HCT116 (cell line): Measurements from ENCODE around the gene TENT4A. TPM values are rescaled to one million over a fixed set of nuclear protein-coding genes. Genes with fewer than 3 reads are reported as not detected.

ENCODE experiments used
- ATAC-seq: fragments of 200-7000 bp; cut with Tn5 transposase; 2 replicates; pipeline ENCODE4 v1.9.1; 2020; ENCODE audit warnings: mild to moderate bottlenecking, moderate library complexity
- BruUV-seq: library from RNA; stranded (reverse); fragments of 400-500 nt; replicated peaks from 2 replicates; lab custom pipeline; 2021; lab: Mats Ljungman, UMichigan
- CTCF ChIA-PET: fragments of 300-600 bp; sonication (Branson Sonifier 250); formaldehyde crosslinking; loops from one replicate; lab custom pipeline; 2021; ENCODE audit warnings: antibody characterized with exemption; lab: Charles Lee
- POLR2A ChIA-PET: fragments of 300-600, 350-600 bp; sonication (Branson Sonifier 250); formaldehyde crosslinking; loops from one replicate; lab custom pipeline; 2021; ENCODE audit warnings: antibody characterized with exemption; lab: Charles Lee
- RAD21 ChIA-PET, 2 experiments: fragments of 300-600 bp; sonication (Branson Sonifier 250); formaldehyde crosslinking; loops; one replicate each; lab custom pipeline; 2023; ENCODE audit warnings: low total read pairs in 2 of 2; ENCODE audit not compliant: uncharacterized antibody in 2 of 2, unreplicated experiment in 2 of 2, low non-redundant PET in 1 of 2; lab: Charles Lee
- DNase-seq: peaks from one replicate; pipeline ENCODE4 v3.0.0-alpha.2; 2010; ENCODE audit warnings: low read depth, low spot score
- H2AFZ ChIP-seq: fragments of 200-600 bp; shearing (Covaris generic), sonication (generic); 2 replicates; pipeline ENCODE4 v1.6.1; 2017; ENCODE audit warnings: low read depth, mixed run types, mixed read lengths, antibody characterized with exemption, low read length; ENCODE audit not compliant: poor library complexity, severe bottlenecking
- H3K27ac ChIP-seq: 2 replicates; pipeline ENCODE4 v1.5.1; 2012; ENCODE audit warnings: low read depth, low read length
- H3K27me3 ChIP-seq: fragments of 200-600 bp; sonication (generic); 2 replicates; pipeline ENCODE4 v1.6.1; 2016; ENCODE audit warnings: mixed run types, low read length, mixed read lengths; ENCODE audit not compliant: insufficient read depth
- H3K36me3 ChIP-seq, 2 experiments: fragments of 200-500 bp in 1 of 2; fragments of 200-600 bp in 1 of 2; sonication (Bioruptor generic) in 1 of 2; sonication (generic) in 1 of 2; 2 replicates each; pipeline versions ENCODE4 v1.5.1 to v1.6.1; 2014 to 2016; ENCODE audit warnings: low read length in 2 of 2, inconsistent platforms in 1 of 2, mixed read lengths in 1 of 2, mixed run types in 1 of 2; ENCODE audit not compliant: insufficient read depth in 2 of 2, control insufficient read depth in 1 of 2
- H3K4me1 ChIP-seq, 2 experiments: fragments of 200-600 bp in 1 of 2; sonication (generic) in 1 of 2; 2 replicates each; pipeline versions ENCODE4 v1.5.1 to v1.6.1; 2012 to 2017; ENCODE audit warnings: low read length in 2 of 2, inconsistent platforms in 1 of 2, mild to moderate bottlenecking in 1 of 2, mixed read lengths in 1 of 2, mixed run types in 1 of 2, moderate library complexity in 1 of 2; ENCODE audit not compliant: insufficient read depth in 2 of 2, control insufficient read depth in 1 of 2
- H3K4me2 ChIP-seq: fragments of 200-600 bp; sonication (generic); 2 replicates; pipeline ENCODE4 v1.6.1; 2017; ENCODE audit warnings: mixed run types, low read length, mixed read lengths
- H3K4me3 ChIP-seq, 2 experiments: fragments of 200-600 bp in 1 of 2; sonication (generic) in 1 of 2; replicated peaks in 1 of 2; 2 replicates each; pipeline ENCODE4 v1.5.1; 2011 to 2016; ENCODE audit warnings: low read length in 2 of 2, control low read depth in 1 of 2, low read depth in 1 of 2, mild to moderate bottlenecking in 1 of 2, mixed read lengths in 1 of 2, mixed run types in 1 of 2
- H3K79me2 ChIP-seq: fragments of 200-600 bp; sonication (generic); 2 replicates; pipeline ENCODE4 v1.6.1; 2017; ENCODE audit warnings: mild to moderate bottlenecking, mixed run types, low read length, moderate library complexity, mixed read lengths; ENCODE audit not compliant: insufficient read depth
- H3K9ac ChIP-seq: fragments of 200-600 bp; sonication (generic); 2 replicates; pipeline ENCODE4 v1.6.1; 2016; ENCODE audit warnings: low read length, mixed read lengths
- H3K9me2 ChIP-seq: fragments of 200-600 bp; sonication (generic), shearing (Covaris generic); 2 replicates; pipeline ENCODE4 v1.6.1; 2017; ENCODE audit warnings: mixed run types, mild to moderate bottlenecking, moderate library complexity; ENCODE audit not compliant: insufficient read depth
- H3K9me3 ChIP-seq, 2 experiments: fragments of 200-500 bp in 1 of 2; fragments of 200-600 bp in 1 of 2; sonication (Bioruptor generic) in 1 of 2; sonication (generic) in 1 of 2; 2 replicates each; pipeline ENCODE4 v1.6.1; 2014 to 2017; ENCODE audit warnings: low read length in 2 of 2, mixed read lengths in 2 of 2, inconsistent platforms in 1 of 2, low read depth in 1 of 2, mild to moderate bottlenecking in 1 of 2, mixed run types in 1 of 2, moderate library complexity in 1 of 2; ENCODE audit not compliant: control insufficient read depth in 1 of 2, insufficient read depth in 1 of 2
- H4K20me1 ChIP-seq: fragments of 200-600 bp; sonication (generic), shearing (Covaris generic); 2 replicates; pipeline ENCODE4 v1.6.1; 2017; ENCODE audit warnings: mixed run types, mild to moderate bottlenecking, moderate library complexity; ENCODE audit not compliant: insufficient read depth
- CEBPB ChIP-seq: IDR thresholded peaks from 2 replicates; pipeline ENCODE4 v1.6.1; 2012; ENCODE audit warnings: low read depth
- EGR1 ChIP-seq: IDR thresholded peaks from 2 replicates; pipeline ENCODE4 v1.6.1; 2012; ENCODE audit warnings: low read depth
- ELF1 ChIP-seq: IDR thresholded peaks from 2 replicates; pipeline ENCODE4 v1.6.1; 2012; ENCODE audit warnings: low read depth, borderline replicate concordance
- FOSL1 ChIP-seq: IDR thresholded peaks from 2 replicates; pipeline ENCODE4 v1.6.1; 2012; ENCODE audit warnings: low read depth
- JUND ChIP-seq: IDR thresholded peaks from 2 replicates; pipeline ENCODE4 v1.6.1; 2012
- MAX ChIP-seq: IDR thresholded peaks from 2 replicates; pipeline ENCODE4 v1.6.1; 2012
- POLR2A ChIP-seq: IDR thresholded peaks from 2 replicates; pipeline ENCODE4 v1.7.0; 2011; ENCODE audit warnings: borderline replicate concordance; ENCODE audit not compliant: insufficient read depth, insufficient read length; ENCODE audit errors: extremely low read depth
- POLR2AphosphoS5 ChIP-seq: IDR thresholded peaks from 2 replicates; pipeline ENCODE4 v1.6.1; 2011; ENCODE audit warnings: mild to moderate bottlenecking, low read depth, low read length, moderate library complexity
- RAD21 ChIP-seq: IDR thresholded peaks from 2 replicates; pipeline ENCODE4 v1.6.1; 2012; ENCODE audit warnings: low read depth, mild to moderate bottlenecking
- REST ChIP-seq: IDR thresholded peaks from 2 replicates; pipeline ENCODE4 v1.6.1; 2012; ENCODE audit warnings: low read depth
- SIN3A ChIP-seq: IDR thresholded peaks from 2 replicates; pipeline ENCODE4 v1.6.1; 2012; ENCODE audit warnings: low read depth
- SP1 ChIP-seq: IDR thresholded peaks from 2 replicates; pipeline ENCODE4 v1.6.1; 2012; ENCODE audit warnings: low read depth
- SRF ChIP-seq: IDR thresholded peaks from 2 replicates; pipeline ENCODE4 v1.6.1; 2012; ENCODE audit warnings: low read depth
- TCF7L2 ChIP-seq: IDR thresholded peaks from 2 replicates; pipeline ENCODE4 v1.7.0; 2011; ENCODE audit warnings: borderline replicate concordance, inconsistent platforms; ENCODE audit not compliant: insufficient read depth, insufficient read length; ENCODE audit errors: extremely low read depth
- ZBTB33 ChIP-seq: IDR thresholded peaks from 2 replicates; pipeline ENCODE4 v1.6.1; 2011; ENCODE audit warnings: mild to moderate bottlenecking, low read length, moderate library complexity; ENCODE audit not compliant: insufficient replicate concordance; ENCODE audit errors: extremely low read depth
- ZFX ChIP-seq: fragments of 450-650 bp; IDR thresholded peaks from 2 replicates; pipeline ENCODE4 v1.6.1; 2017
- intact Hi-C: fragments of 100-400 bp; cut with micrococcal nuclease; formaldehyde crosslinking; loops from 2 replicates; pipeline ENCODE4 v1.10.0; 2022
- total RNA-seq: library from RNA; stranded (reverse); gene quantifications from one replicate; pipeline ENCODE4 v1.2.1, GENCODE V29; 2021; ENCODE audit not compliant: unreplicated experiment

Gene TENT4A
- total RNA-seq, 1 experiment from 2014 or later, result 39.8 TPM

GRCh38 chr5:6730407-6730806 is 17.2 kb downstream of the TENT4A start:
- no peak for DNase-seq
- H4K20me1 ChIP-seq, result peaks cover 5% of the 10 kb centered on the region; the same call in 1 of the 2 replicates
- CTCF ChIA-PET, result no interaction called here
- H3K4me1 ChIP-seq, result no peaks in the 10 kb centered on the region
- RAD21 ChIA-PET, result no interaction called here
- H3K79me2 ChIP-seq, result peaks cover 100% of the 10 kb centered on the region
- no peak overlapping the region for H2AFZ ChIP-seq
- no peak overlapping the region for H3K9ac ChIP-seq
- no peak overlapping the region for H3K27ac ChIP-seq
- POLR2A ChIA-PET, result no interaction called here
- H3K9me3 ChIP-seq, result no peaks in the 10 kb centered on the region
- no peak overlapping the region for H3K4me3 ChIP-seq
- no peaks in the 10 kb centered on the region for H3K27me3 ChIP-seq
- H3K4me2 ChIP-seq, result no peak overlapping the region
- H3K9me2 ChIP-seq, result no peaks in the 10 kb centered on the region
- TF ChIP-seq EGR1, result no peak
- no peak for TF ChIP-seq ZFX
- TF ChIP-seq CEBPB, result no peak
- TF ChIP-seq SIN3A, result no peak
- TF ChIP-seq MAX, result no peak
- TF ChIP-seq JUND, result no peak
- TF ChIP-seq RAD21, result no peak
- intact Hi-C loops, result no loop called here
- peaks cover 0 to 4% of the 10 kb centered on the region in 2 experiments; a peak in 1 of 4 replicates for H3K36me3 ChIP-seq
- ATAC-seq, result no peak
- BruUV-seq, result no TSS peak

GRCh38 chr5:6730807-6731206 is 17.6 kb downstream of the TENT4A start:
- no TSS peak for BruUV-seq
- RAD21 ChIA-PET, result no interaction called here
- no peak for ATAC-seq
- CTCF ChIA-PET, result no interaction called here
- Histone ChIP-seq H3K4me3 (no peak overlapping the region), H3K27ac (no peak overlapping the region), H3K4me1 (no peaks in the 10 kb centered on the region), H3K9ac (no peak overlapping the region), H2AFZ (no peak overlapping the region), H3K4me2 (no peak overlapping the region), H3K27me3 (no peaks in the 10 kb centered on the region), H3K79me2 (peaks cover 99% of the 10 kb centered on the region), H3K9me3 (no peaks in the 10 kb centered on the region), H3K36me3 (peaks cover 0 to 3% of the 10 kb centered on the region in 2 experiments; a peak in 1 of 4 replicates), H4K20me1 (peaks cover 5% of the 10 kb centered on the region; the same call in 1 of the 2 replicates), H3K9me2 (no peaks in the 10 kb centered on the region)
- no peak for DNase-seq
- intact Hi-C loops, result no loop called here
- POLR2A ChIA-PET, result no interaction called here
- TF ChIP-seq SP1, result no peak
- no peak for TF ChIP-seq POLR2A
- TF ChIP-seq FOSL1, result no peak
- no peak for TF ChIP-seq ELF1
- TF ChIP-seq JUND, result no peak
- TF ChIP-seq POLR2AphosphoS5, result no peak
- no peak for TF ChIP-seq SRF
- TF ChIP-seq TCF7L2, result no peak
- no peak for TF ChIP-seq ZBTB33
- no peak for TF ChIP-seq MAX
- TF ChIP-seq REST, result no peak
